OCI-LY3 (cell line): ENCODE measurements around the gene RBM20.

Experiments used
- EZH2phosphoT487 ChIP-seq: fragments of 200-600 bp; shearing (Covaris generic); IDR thresholded peaks from 2 replicates; pipeline ENCODE4 v1.6.1; 2018; ENCODE audit warnings: antibody characterized with exemption, mixed run types, low read depth
- TF ChIP-seq, protein P1 (sequence below): fragments of 200-600, 300-600 bp; sonication (generic); IDR thresholded peaks from 2 replicates; pipeline ENCODE4 v1.5.1; 2014; ENCODE audit warnings: antibody characterized with exemption, low read length, low read depth

GRCh38 chr10:110601581-110601980 is 42.6 kb upstream of the RBM20 start:
- TF ChIP-seq, protein P1, sequence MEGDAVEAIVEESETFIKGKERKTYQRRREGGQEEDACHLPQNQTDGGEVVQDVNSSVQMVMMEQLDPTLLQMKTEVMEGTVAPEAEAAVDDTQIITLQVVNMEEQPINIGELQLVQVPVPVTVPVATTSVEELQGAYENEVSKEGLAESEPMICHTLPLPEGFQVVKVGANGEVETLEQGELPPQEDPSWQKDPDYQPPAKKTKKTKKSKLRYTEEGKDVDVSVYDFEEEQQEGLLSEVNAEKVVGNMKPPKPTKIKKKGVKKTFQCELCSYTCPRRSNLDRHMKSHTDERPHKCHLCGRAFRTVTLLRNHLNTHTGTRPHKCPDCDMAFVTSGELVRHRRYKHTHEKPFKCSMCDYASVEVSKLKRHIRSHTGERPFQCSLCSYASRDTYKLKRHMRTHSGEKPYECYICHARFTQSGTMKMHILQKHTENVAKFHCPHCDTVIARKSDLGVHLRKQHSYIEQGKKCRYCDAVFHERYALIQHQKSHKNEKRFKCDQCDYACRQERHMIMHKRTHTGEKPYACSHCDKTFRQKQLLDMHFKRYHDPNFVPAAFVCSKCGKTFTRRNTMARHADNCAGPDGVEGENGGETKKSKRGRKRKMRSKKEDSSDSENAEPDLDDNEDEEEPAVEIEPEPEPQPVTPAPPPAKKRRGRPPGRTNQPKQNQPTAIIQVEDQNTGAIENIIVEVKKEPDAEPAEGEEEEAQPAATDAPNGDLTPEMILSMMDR, result no peak
- TF ChIP-seq EZH2phosphoT487, result no peak
